Stimulated activated CD8-positive, alpha-beta memory T cell treated with anti-CD3 and anti-CD28 coated beads, Interleukin-4, amount 100 ng/mL, for 1 hour (primary cell): ENCODE data around the gene KRT6A.
"Not testable (repeated sequence)": the region's sequence is repeated elsewhere in the genome, so short reads cannot be mapped to it uniquely, and the experiment has no call there.

Source experiments
- DNase-seq, 2 donors: peaks; one replicate each; pipeline ENCODE4 v3.0.0-alpha.2; 2020; ENCODE audit warnings: low read depth in 2 of 2, low spot score in 1 of 2

The KRT6A gene

GRCh38 chr12:52506858-52507715, 14.0 kb upstream of the KRT6A start:
- DNase-seq, result no peak

GRCh38 chr12:52502877-52503276, 9.8 kb upstream of the KRT6A start:
- no peak for DNase-seq

- DNase-seq, result no peak
Measured at GRCh38 chr12:52501490-52501889, 8.4 kb upstream of the KRT6A start.

GRCh38 chr12:52500574-52500973, 7.5 kb upstream of the KRT6A start:
- DNase-seq, result not testable (repeated sequence)

- DNase-seq, result no peak
Measured at GRCh38 chr12:52499806-52500560, 6.9 kb upstream of the KRT6A start.

GRCh38 chr12:52498946-52499345, 5.9 kb upstream of the KRT6A start:
- no peak for DNase-seq

- no peak for DNase-seq
Measured at GRCh38 chr12:52497975-52498374, 4.9 kb upstream of the KRT6A start.

GRCh38 chr12:52496590-52497071, 3.6 kb upstream of the KRT6A start:
- no peak for DNase-seq

- no peak for DNase-seq
Measured at GRCh38 chr12:52496054-52496453, 3.0 kb upstream of the KRT6A start.

GRCh38 chr12:52495389-52495788, 2.3 kb upstream of the KRT6A start:
- no peak for DNase-seq

GRCh38 chr12:52494518-52494917, 1.5 kb upstream of the KRT6A start:
- DNase-seq, result no peak

GRCh38 chr12:52494100-52494499, 1.0 kb upstream of the KRT6A start:
- no peak for DNase-seq

GRCh38 chr12:52492405-52492804, 652 bp downstream of the KRT6A start:
- not testable (repeated sequence) for DNase-seq

GRCh38 chr12:52491495-52491894, 1.6 kb downstream of the KRT6A start:
- not testable (repeated sequence) for DNase-seq

- no peak for DNase-seq
Measured at GRCh38 chr12:52488736-52489135, 4.3 kb downstream of the KRT6A start.

- DNase-seq, result not testable (repeated sequence)
Measured at GRCh38 chr12:52487744-52488443, 5.2 kb downstream of the KRT6A start.

- no peak for DNase-seq
Measured at GRCh38 chr12:52487211-52487610, 5.8 kb downstream of the KRT6A start.

- DNase-seq, result no peak
Measured at GRCh38 chr12:52486166-52487105, 6.6 kb downstream of the KRT6A start.

GRCh38 chr12:52480073-52480472, 13.0 kb downstream of the KRT6A start:
- no peak for DNase-seq

GRCh38 chr12:52477651-52478050, 15.4 kb downstream of the KRT6A start:
- no peak for DNase-seq
